GM12891 (cell line): ENCODE results near the gene DRAP1.

Experiments used
- POLR2A ChIP-seq: IDR thresholded peaks from 2 replicates; pipeline ENCODE4 v1.6.1; 2011; ENCODE audit warnings: low read depth, low read length, control low read depth
- POLR2AphosphoS5 ChIP-seq: IDR thresholded peaks from 2 replicates; pipeline ENCODE4 v1.6.1; 2011; ENCODE audit warnings: low read depth, low read length, control low read depth
- SPI1 ChIP-seq: IDR thresholded peaks from 2 replicates; pipeline ENCODE4 v1.6.1; 2011; ENCODE audit warnings: low read depth, low read length, control low read depth
- TAF1 ChIP-seq: IDR thresholded peaks from 2 replicates; pipeline ENCODE4 v1.6.1; 2011; ENCODE audit warnings: low read depth, low read length, control low read depth

GRCh38 chr11:65947133-65947532, 27.9 kb downstream of the DRAP1 start:
- TF ChIP-seq POLR2AphosphoS5: no peak
- no peak for TF ChIP-seq POLR2A
- TF ChIP-seq SPI1: no peak
- TF ChIP-seq TAF1: no peak
